ENCODE results near the gene CIAO1.
A peak's percentile ranks its signal among the peaks of the same experiment; 100 is the strongest.

CIAO1 gene

GRCh38 chr2:96248624-96249023 lies 17.4 kb upstream of the CIAO1 start:
- DNase-seq (ENCODE audit: low read depth, low spot score): no peak
- ChIA-PET CTCF (interaction anchor here (0.8 to 3.4 kb wide), 3 partner anchors 11 to 74 kb away, joined by 3 to 16 read pairs (median 3); no protein-coding TSS in a partner anchor), POLR2A (no interaction called here)
- no peak overlapping the region for H3K4me3 ChIP-seq (ENCODE audit: low read depth, low read length)
- TF ChIP-seq CTCF (IDR thresholded peaks at IDR 0.05; ENCODE audit: insufficient read depth, low read length, missing control alignments): no peak

GRCh38 chr2:96249654-96250053 lies 16.4 kb upstream of the CIAO1 start:
- H3K4me3 ChIP-seq (ENCODE audit: low read depth, low read length): no peak overlapping the region
- CTCF ChIA-PET: interaction anchor here (3.4 kb wide), 1 partner anchor 10 kb away, joined by 16 read pairs; no protein-coding TSS in a partner anchor
- DNase-seq (ENCODE audit: low read depth, low spot score): peak; percentile 38
- POLR2A ChIA-PET: no interaction called here
- TF ChIP-seq CTCF (IDR thresholded peaks at IDR 0.05; ENCODE audit: insufficient read depth, low read length, missing control alignments): no peak

GRCh38 chr2:96250188-96250587 lies 15.8 kb upstream of the CIAO1 start:
- POLR2A ChIA-PET: no interaction called here
- H3K4me3 ChIP-seq (ENCODE audit: low read depth, low read length): no peak overlapping the region
- TF ChIP-seq CTCF (IDR thresholded peaks at IDR 0.05; ENCODE audit: insufficient read depth, low read length, missing control alignments): no peak
- DNase-seq (ENCODE audit: low read depth, low spot score): no peak
- CTCF ChIA-PET: interaction anchor here (1.0 to 3.4 kb wide), 3 partner anchors 9 to 76 kb away, joined by 4 to 16 read pairs (median 4); partner anchors contain the start of gene STARD7

GRCh38 chr2:96251721-96252292 lies 14.2 kb upstream of the CIAO1 start:
- ChIA-PET CTCF (interaction anchor here (0.7 to 0.8 kb wide), 2 partner anchors 9 to 112 kb away, joined by 3 to 5 read pairs; no protein-coding TSS in a partner anchor), POLR2A (interaction anchor here (0.9 kb wide), 1 partner anchor 19 kb away, joined by 3 read pairs; no protein-coding TSS in a partner anchor)
- H3K4me3 ChIP-seq (ENCODE audit: low read depth, low read length): no peak overlapping the region
- DNase-seq (ENCODE audit: low read depth, low spot score): peak; percentile 74
- no peak for TF ChIP-seq CTCF (IDR thresholded peaks at IDR 0.05; ENCODE audit: insufficient read depth, low read length, missing control alignments)

- ChIA-PET CTCF (interaction anchor here (0.8 kb wide), 1 partner anchor 9 kb away, joined by 3 read pairs; no protein-coding TSS in a partner anchor), POLR2A (no interaction called here)
- DNase-seq (ENCODE audit: low read depth, low spot score): no peak
- no peak for TF ChIP-seq CTCF (IDR thresholded peaks at IDR 0.05; ENCODE audit: insufficient read depth, low read length, missing control alignments)
- H3K4me3 ChIP-seq (ENCODE audit: low read depth, low read length): no peak overlapping the region
Measured at GRCh38 chr2:96252526-96252925, 13.5 kb upstream of the CIAO1 start.

GRCh38 chr2:96253006-96253405 lies 13.0 kb upstream of the CIAO1 start:
- H3K4me3 ChIP-seq (ENCODE audit: low read depth, low read length): no peak overlapping the region
- ChIA-PET POLR2A (no interaction called here), CTCF (interaction anchor here (1.2 to 1.9 kb wide), 2 partner anchors 11 to 114 kb away, joined by 3 to 4 read pairs; no protein-coding TSS in a partner anchor)
- DNase-seq (ENCODE audit: low read depth, low spot score): no peak
- no peak for TF ChIP-seq CTCF (IDR thresholded peaks at IDR 0.05; ENCODE audit: insufficient read depth, low read length, missing control alignments)
